DOHH2 (cell line): Measurements from ENCODE around the gene SPATS1.

Source experiments
- H3F3A ChIP-seq: fragments of 200-600 bp; sonication (generic), shearing (Covaris generic); 2 replicates; pipeline ENCODE4 v1.6.0; 2016; ENCODE audit warnings: antibody characterized with exemption, mild to moderate bottlenecking; ENCODE audit not compliant: control insufficient read depth, insufficient read depth
- H3K27ac ChIP-seq: fragments of 200-600 bp; sonication (generic); 2 replicates; pipeline ENCODE4 v1.5.1; 2014; ENCODE audit warnings: low read depth, mild to moderate bottlenecking, low read length, moderate library complexity
- H3K27me3 ChIP-seq: fragments of 200-600 bp; sonication (generic); 2 replicates; pipeline ENCODE4 v1.6.1; 2014; ENCODE audit warnings: mild to moderate bottlenecking, low read length, mixed read lengths; ENCODE audit not compliant: control insufficient read depth
- H3K36me3 ChIP-seq: fragments of 200-600 bp; sonication (generic); 2 replicates; pipeline ENCODE4 v1.6.1; 2014; ENCODE audit warnings: mild to moderate bottlenecking, low read length, moderate library complexity, mixed read lengths; ENCODE audit not compliant: control insufficient read depth
- H3K4me1 ChIP-seq: fragments of 200-600 bp; sonication (generic); 2 replicates; pipeline ENCODE4 v1.6.1; 2014; ENCODE audit warnings: mild to moderate bottlenecking, low read length, mixed read lengths; ENCODE audit not compliant: control insufficient read depth
- H3K4me2 ChIP-seq: fragments of 200-600 bp; sonication (generic); 2 replicates; pipeline ENCODE4 v1.6.0; 2014; ENCODE audit warnings: mild to moderate bottlenecking, low read length, moderate library complexity
- H3K4me3 ChIP-seq: fragments of 200-600 bp; sonication (generic); 2 replicates; pipeline ENCODE4 v1.5.1; 2014; ENCODE audit warnings: mild to moderate bottlenecking, low read length, mixed read lengths
- H3K79me2 ChIP-seq: fragments of 200-600 bp; sonication (generic); 2 replicates; pipeline ENCODE4 v1.6.1; 2014; ENCODE audit warnings: mild to moderate bottlenecking, low read length, mixed read lengths; ENCODE audit not compliant: control insufficient read depth
- H3K9me2 ChIP-seq: fragments of 200-600 bp; sonication (generic); replicated peaks from 2 replicates; pipeline ENCODE4 v1.6.1; 2014; ENCODE audit warnings: mild to moderate bottlenecking, low read length, mixed read lengths; ENCODE audit not compliant: control insufficient read depth
- H3K9me3 ChIP-seq: fragments of 200-600 bp; sonication (generic); 2 replicates; pipeline ENCODE4 v1.6.1; 2014; ENCODE audit warnings: antibody characterized with exemption, low read length, mixed read lengths; ENCODE audit not compliant: control insufficient read depth, insufficient read depth
- H4K20me1 ChIP-seq: fragments of 200-600 bp; sonication (generic); 2 replicates; pipeline ENCODE4 v1.6.0; 2014; ENCODE audit warnings: low read depth, mild to moderate bottlenecking, antibody characterized with exemption, low read length, moderate library complexity; ENCODE audit not compliant: control insufficient read depth, insufficient read depth
- EZH2phosphoT487 ChIP-seq: fragments of 200-600 bp; sonication (generic); IDR thresholded peaks from 2 replicates; pipeline ENCODE4 v1.6.1; 2017; ENCODE audit warnings: borderline replicate concordance, mild to moderate bottlenecking, antibody characterized with exemption, low read length, moderate library complexity, mixed read lengths
- TF ChIP-seq, protein P1 (sequence below): fragments of 200-600 bp; sonication (generic); IDR thresholded peaks from one replicate; pipeline ENCODE4 v1.5.1; 2014; ENCODE audit warnings: antibody characterized with exemption, mild to moderate bottlenecking, low read depth, low read length; ENCODE audit not compliant: poor library complexity, severe bottlenecking

Gene SPATS1

DNA sequence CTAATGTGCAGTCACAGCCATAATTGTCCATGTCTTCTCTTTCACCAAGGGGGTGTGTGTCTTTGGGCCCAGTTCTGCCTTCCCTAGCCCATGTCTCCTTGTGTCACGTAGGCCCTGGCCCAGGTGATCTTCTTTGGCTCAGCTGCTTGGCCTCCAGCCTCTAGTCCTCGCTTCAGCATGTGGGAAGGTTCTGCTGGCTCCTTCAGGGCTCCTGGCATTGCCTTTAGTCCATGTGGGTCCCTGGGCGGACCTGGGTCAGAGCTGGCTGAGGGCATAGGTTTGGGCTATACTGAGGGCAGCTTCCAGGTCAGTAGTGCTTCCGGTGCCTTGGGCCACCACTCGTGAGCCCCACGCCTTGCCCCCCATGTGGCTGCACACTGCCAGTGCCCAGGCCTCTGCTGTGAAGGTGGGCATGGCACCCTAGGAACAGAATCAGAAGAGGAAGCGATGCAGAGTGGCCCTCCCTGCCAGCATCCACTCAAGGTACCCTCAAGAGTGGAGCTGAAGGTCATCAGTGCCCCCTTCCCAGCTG is 42.1 kb upstream of the SPATS1 start:
- Histone ChIP-seq H3K27me3 (peaks cover 26% of the 10 kb centered on the region), H4K20me1 (peaks cover 3% of the 10 kb centered on the region; the same call in 1 of the 2 replicates), H3K9me3 (no peaks in the 10 kb centered on the region), H3K79me2 (no peaks in the 10 kb centered on the region), H3K9me2 (no peaks in the 10 kb centered on the region), H3K4me2 (no peak overlapping the region), H3K27ac (no peak overlapping the region), H3F3A (no peaks in the 10 kb centered on the region), H3K4me3 (no peak overlapping the region), H3K4me1 (no peaks in the 10 kb centered on the region), H3K36me3 (peaks cover 44% of the 10 kb centered on the region)
- TF ChIP-seq, protein P1, sequence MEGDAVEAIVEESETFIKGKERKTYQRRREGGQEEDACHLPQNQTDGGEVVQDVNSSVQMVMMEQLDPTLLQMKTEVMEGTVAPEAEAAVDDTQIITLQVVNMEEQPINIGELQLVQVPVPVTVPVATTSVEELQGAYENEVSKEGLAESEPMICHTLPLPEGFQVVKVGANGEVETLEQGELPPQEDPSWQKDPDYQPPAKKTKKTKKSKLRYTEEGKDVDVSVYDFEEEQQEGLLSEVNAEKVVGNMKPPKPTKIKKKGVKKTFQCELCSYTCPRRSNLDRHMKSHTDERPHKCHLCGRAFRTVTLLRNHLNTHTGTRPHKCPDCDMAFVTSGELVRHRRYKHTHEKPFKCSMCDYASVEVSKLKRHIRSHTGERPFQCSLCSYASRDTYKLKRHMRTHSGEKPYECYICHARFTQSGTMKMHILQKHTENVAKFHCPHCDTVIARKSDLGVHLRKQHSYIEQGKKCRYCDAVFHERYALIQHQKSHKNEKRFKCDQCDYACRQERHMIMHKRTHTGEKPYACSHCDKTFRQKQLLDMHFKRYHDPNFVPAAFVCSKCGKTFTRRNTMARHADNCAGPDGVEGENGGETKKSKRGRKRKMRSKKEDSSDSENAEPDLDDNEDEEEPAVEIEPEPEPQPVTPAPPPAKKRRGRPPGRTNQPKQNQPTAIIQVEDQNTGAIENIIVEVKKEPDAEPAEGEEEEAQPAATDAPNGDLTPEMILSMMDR = no peak
- TF ChIP-seq EZH2phosphoT487 = no peak

DNA sequence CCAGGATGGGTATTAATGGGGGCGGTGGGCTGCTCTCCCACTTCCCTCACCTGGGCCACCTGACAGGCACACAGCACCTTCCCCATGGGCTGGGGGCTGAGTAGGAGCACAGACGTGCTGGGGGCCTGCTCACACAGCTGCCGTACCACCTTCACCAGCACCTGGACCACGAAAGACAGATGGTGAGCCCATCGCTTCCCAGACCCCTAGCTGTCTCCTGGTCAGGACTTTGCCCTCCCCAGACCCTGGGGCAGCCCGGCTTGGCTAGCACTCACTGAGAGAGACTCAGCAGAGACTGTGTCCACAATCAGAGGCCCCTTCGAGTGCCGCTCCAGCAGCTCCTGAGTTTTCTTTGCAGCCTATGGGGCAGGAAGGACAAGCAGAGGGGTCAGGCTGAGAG is 41.3 kb upstream of the SPATS1 start:
- Histone ChIP-seq H3K9me3 (no peaks in the 10 kb centered on the region), H3K4me2 (no peak overlapping the region), H3K4me1 (no peaks in the 10 kb centered on the region), H3K36me3 (peaks cover 50% of the 10 kb centered on the region), H4K20me1 (no peaks in the 10 kb centered on the region), H3K27ac (no peak overlapping the region), H3K79me2 (no peaks in the 10 kb centered on the region), H3K9me2 (no peaks in the 10 kb centered on the region), H3K4me3 (no peak overlapping the region), H3K27me3 (peaks cover 24% of the 10 kb centered on the region), H3F3A (no peaks in the 10 kb centered on the region)
- no peak for TF ChIP-seq EZH2phosphoT487
- TF ChIP-seq, protein P1 = no peak

DNA sequence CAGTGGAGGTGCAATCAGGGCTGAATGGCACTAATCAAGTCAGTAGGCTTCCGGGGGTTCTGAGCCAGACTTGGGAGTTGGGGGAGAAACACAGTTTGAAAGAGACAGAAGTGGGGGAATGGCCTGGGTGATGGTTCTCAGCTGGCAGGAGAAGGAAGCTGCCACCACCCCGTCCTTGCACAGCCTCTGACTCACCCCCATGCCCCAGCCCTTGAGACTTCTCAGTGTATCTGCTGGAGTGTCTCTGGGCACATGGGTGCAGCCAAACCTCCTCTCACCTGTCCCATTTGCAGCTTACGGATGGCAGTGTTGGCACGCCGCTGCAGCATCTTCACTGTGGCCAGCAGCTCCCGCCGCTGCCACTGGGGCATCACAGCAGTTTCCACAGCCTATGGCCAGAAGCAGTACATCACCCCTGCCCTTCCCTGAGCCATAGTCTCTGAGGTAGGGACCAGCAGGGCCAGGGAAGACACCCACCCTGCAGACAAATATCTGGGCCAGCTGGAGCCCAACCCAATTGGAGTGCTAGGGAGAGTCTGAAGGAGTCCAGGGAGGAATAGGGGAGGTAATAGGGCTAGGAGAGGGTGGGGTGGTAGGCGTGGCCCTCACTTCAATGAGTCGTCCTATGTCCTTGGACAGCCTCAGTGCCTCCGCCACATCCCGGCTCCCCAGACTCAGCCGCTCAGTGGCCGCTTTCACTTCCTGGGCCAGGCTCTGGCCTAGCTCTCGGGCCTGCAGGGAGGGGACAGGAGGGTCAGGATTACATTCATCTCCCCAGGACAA is 40.5 kb upstream of the SPATS1 start:
- H3K9me3 ChIP-seq = no peaks in the 10 kb centered on the region
- H3K4me2 ChIP-seq = no peak overlapping the region
- TF ChIP-seq EZH2phosphoT487 = no peak
- TF ChIP-seq, protein P1 = no peak
- H3K4me3 ChIP-seq = no peak overlapping the region
- no peaks in the 10 kb centered on the region for H4K20me1 ChIP-seq
- H3K4me1 ChIP-seq = no peaks in the 10 kb centered on the region
- H3F3A ChIP-seq = no peaks in the 10 kb centered on the region
- H3K36me3 ChIP-seq = peaks cover 56% of the 10 kb centered on the region
- no peaks in the 10 kb centered on the region for H3K79me2 ChIP-seq
- H3K27me3 ChIP-seq = peaks cover 15% of the 10 kb centered on the region
- H3K9me2 ChIP-seq = no peaks in the 10 kb centered on the region
- no peak overlapping the region for H3K27ac ChIP-seq
